Activated CD4-positive, CD25-positive, alpha-beta regulatory T cell (primary cell): Measurements from ENCODE around the gene PARD6G.
"Not testable (repeated sequence)": the region's sequence is repeated elsewhere in the genome, so short reads cannot be mapped to it uniquely, and the experiment has no call there.

Experiments used
- DNase-seq, 4 experiments: peaks; one replicate each; lab custom pipeline; 2025; lab: John Stamatoyannopoulos, UW

Gene PARD6G

GRCh38 chr18:80247393-80247841, at the start of gene PARD6G:
Gene PARD6G (minus strand): TSS chr18:80247514. CDS start chr18:80247348, 166 bp downstream.
- DNase-seq = peak in 1 of 4 experiments; percentile 20

- not testable (repeated sequence) for DNase-seq
Observed at GRCh38 chr18:80262241-80263033, 15.1 kb upstream of the PARD6G start.

GRCh38 chr18:80259610-80260009, 12.3 kb upstream of the PARD6G start:
- no peak for DNase-seq

- no peak for DNase-seq
Observed at GRCh38 chr18:80258640-80259039, 11.3 kb upstream of the PARD6G start.

GRCh38 chr18:80257579-80258543, 10.5 kb upstream of the PARD6G start:
- DNase-seq = not testable (repeated sequence)

GRCh38 chr18:80254971-80255500, 7.7 kb upstream of the PARD6G start:
- no peak for DNase-seq

- DNase-seq = no peak
Observed at GRCh38 chr18:80253871-80254492, 6.7 kb upstream of the PARD6G start.

- DNase-seq = no peak
Observed at GRCh38 chr18:80253236-80253635, 5.9 kb upstream of the PARD6G start.

- no peak for DNase-seq
Observed at GRCh38 chr18:80252136-80252535, 4.8 kb upstream of the PARD6G start.

GRCh38 chr18:80251700-80252099, 4.4 kb upstream of the PARD6G start:
- DNase-seq = no peak

- no peak for DNase-seq
Observed at GRCh38 chr18:80250740-80251364, 3.5 kb upstream of the PARD6G start.

GRCh38 chr18:80249217-80250093, 2.1 kb upstream of the PARD6G start:
- no peak for DNase-seq

GRCh38 chr18:80246445-80247392, 595 bp downstream of the PARD6G start:
- no peak for DNase-seq

- no peak for DNase-seq
Observed at GRCh38 chr18:80245781-80246444, 1.4 kb downstream of the PARD6G start.

GRCh38 chr18:80244956-80245730, 2.2 kb downstream of the PARD6G start:
- DNase-seq = no peak

GRCh38 chr18:80244167-80244566, 3.1 kb downstream of the PARD6G start:
- DNase-seq = no peak

GRCh38 chr18:80243204-80243603, 4.1 kb downstream of the PARD6G start:
- DNase-seq = no peak
